NCI-H1694 (cell line): ENCODE data around the gene DLGAP4.

ENCODE experiments used
- DNase-seq: peaks from one replicate; lab custom pipeline; 2025; lab: John Stamatoyannopoulos, UW

Gene DLGAP4

DNA sequence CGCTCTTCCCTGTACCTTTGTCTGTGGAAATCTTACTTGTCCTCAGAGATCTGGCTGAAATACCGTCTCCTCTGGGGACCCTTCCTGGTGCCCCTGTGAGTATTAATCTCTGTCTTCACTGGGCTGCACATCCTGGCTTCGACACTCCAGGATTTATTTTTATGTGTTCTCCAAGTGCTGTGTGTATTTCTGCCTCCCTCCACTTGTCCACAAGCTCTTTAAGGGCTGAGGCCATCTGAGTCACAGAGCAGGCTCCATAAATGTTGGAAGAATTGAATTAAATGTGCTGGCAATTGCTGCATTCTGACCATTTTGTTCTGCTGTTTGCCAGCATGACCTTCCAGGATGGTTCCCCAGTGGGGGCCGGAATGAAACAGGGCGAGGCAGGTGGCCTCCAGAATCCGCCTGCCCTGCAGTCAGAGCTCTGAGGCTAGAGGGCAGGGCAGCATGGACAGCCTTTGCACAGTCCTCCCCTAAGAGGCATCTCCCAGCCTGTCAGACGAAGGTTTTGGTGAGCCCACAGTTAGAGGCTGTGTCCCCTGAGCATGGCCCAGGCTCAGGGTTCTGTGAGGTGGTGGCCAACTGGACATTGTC, 105.8 kb downstream of the DLGAP4 start:
- DNase-seq = no peak

DNA sequence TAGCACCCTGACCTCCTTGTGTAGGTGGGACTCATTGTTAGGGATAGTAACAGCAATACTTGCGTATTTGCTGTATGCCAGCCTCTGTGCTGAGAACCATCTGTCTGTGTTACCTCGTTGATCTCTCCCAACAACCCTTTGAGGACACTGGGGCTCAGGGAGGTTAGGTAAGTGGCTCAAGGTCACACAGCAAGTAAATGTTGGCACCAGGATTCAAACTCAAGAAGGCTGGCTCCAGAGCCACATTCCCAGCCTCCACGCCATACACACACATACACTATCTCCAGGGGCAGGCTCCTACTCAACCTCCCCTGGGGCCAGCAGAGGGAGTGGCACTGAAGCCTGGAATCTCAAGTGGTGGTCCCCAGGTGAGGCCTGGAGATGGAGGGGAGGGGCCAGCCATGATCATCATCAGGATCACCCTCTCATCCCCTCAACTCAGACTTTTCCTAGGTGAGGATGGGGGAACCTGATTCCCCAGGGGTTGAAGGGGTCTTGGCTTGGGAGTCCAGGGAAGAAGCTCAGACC, 109.4 kb downstream of the DLGAP4 start:
- DNase-seq = no peak

- DNase-seq = no peak
Observed at GRCh38 chr20:36418711-36419110, 112.6 kb downstream of the DLGAP4 start.

- no peak for DNase-seq
Observed at GRCh38 chr20:36421641-36422040, 115.5 kb downstream of the DLGAP4 start.

DNA sequence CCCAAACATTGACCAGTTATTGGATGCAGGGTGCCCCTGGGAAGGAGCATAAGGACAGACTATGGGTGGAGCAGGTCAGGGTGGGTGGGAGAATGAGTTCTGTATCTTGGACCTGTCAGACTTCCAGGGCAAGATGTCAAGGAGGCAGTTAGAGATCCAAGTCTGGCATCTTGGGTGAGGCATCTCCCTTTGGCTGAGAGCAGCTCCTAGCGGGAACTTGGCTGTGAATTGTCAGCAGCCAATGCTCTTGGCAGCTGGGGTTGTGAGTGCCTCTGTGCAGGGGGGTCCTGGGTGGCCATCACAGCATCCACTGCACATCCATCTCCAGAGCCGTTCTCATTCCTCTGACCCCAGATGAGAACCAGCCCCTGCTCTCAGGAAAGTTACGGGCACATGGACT, 118.2 kb downstream of the DLGAP4 start:
- no peak for DNase-seq

DNA sequence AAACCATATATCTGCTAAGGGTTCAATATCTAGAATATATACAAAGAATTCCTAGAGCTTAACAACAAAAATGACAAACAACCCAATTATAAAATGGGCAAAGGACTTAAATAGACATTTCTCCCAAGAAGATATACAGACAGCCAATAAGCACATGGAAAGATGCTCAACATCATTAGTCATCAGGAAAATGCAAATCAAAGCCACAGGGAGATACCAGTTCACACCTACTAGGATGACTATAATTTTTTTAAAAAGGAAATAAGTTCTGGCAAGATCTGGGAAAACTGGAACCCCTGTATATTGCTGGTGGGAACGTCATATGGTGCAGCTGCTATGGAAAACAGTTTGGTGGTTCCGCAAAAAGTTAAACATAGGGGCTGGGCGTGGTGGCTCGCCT, 119.0 kb downstream of the DLGAP4 start:
- DNase-seq = no peak

- DNase-seq = no peak
Observed at GRCh38 chr20:36431604-36432003, 125.5 kb downstream of the DLGAP4 start.

DNA sequence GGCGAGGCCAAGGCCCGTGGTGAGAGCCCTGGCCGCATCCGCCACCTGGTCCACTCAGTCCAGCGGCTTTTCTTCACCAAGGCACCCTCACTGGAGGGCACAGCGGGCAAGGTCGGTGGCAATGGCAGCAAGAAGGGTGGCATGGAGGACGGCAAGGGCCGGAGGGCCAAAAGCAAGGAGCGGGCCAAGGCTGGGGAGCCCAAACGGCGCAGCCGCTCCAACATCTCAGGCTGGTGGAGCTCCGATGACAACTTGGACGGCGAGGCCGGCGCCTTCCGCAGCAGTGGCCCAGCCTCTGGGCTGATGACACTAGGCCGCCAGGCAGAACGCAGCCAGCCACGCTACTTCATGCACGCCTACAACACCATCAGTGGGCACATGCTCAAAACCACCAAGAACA, 126.0 kb downstream of the DLGAP4 start:
- DNase-seq = no peak

DNA sequence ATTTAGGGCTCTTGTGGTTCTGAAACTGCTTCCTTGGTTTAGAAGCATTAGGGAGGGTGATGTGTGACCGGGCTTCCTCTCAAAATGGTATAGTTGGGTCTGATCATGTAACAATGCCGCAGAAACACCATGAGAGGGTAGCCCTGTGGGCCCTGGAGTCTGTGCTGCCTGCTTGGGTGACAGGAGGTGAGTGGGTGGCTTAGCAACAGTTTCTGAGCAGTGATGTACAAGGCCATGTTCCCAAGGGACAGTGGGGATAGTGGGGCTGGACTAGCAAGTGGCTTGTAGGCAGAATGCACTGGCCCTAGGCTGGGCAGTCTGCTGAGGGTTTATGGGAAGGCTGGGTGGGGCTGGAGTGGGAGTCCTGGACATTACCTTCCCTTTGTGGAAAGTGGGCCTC, 128.2 kb downstream of the DLGAP4 start:
- DNase-seq = no peak

DNA sequence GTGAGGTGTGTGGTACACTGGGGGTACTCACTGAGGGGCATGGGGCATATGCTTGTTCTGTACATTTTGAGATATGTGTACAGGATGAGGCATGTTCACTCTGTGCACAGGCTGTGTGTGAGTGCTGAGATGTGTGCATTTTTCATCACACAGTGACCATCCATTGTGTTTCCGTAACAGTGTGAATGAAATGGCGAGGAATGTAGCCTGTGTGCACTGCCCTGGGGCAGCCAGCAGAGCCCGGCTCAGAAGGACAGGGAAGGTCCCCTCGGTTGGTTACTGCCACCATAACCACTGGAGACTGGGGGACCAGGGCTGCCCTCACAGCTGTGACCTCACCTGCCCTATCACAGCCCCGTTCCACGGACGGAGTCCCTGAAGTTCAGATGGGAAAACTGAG, 129.0 kb downstream of the DLGAP4 start:
- no peak for DNase-seq

DNA sequence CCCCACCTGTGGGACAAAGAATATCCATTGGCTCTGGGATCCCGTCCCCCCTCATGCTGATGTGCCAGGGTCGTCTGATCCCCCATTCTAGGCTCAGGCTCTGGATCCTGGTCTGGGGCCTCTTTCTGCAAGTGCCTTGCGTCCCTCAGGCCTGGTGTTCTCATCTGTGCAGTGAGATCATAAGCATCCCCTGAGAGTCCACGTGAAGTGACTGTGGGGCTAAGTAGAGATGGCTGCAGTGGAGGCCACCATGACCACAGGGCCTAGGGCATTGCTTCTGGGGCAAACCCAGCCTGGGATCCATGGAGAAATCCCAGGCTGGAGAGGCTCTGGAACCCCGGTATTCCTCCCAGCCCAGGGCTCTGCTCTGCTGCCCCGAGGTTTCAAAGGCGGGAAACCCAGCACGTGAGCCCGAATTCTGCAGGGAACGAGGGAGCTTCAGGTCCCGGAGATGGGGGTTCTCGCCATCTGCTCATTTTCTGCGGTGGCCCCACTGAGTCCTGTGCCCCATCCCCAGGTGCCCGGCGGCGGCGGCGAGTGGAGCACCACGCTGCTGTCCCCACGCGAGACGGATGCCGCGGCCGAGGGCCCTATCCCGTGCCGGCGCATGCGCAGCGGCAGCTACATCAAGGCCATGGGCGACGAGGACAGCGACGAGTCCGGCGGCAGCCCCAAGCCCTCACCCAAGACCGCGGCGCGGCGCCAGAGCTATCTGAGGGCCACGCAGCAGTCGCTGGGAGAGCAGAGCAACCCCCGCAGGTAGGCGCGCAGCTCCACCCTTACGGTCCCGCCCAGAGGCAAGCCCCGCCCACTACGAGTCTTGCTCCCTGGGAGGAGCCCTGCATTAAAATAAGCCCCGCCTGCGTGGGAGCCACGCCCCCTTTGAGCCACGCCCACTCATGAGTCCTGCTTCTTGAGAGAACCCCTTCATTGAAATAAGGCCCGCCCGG, 129.7 kb downstream of the DLGAP4 start:
- no peak for DNase-seq

- DNase-seq = peak; percentile 42
Observed at GRCh38 chr20:36439040-36439730, 133.0 kb downstream of the DLGAP4 start.

DNA sequence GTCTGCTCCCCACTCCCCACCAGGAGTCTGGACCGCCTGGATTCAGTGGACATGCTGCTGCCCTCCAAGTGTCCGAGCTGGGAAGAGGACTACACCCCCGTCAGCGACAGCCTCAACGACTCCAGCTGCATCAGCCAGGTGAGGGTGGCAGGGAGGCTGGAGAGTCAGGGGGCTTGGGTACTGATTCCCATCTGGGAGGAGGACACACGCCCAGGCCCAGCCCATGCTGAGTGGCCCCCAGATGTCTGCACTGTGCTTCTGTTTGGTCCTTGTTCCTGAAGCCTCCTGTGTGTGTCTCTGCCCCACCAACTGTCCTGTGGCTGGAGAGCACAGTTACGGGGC, 133.6 kb downstream of the DLGAP4 start:
- DNase-seq = no peak

DNA sequence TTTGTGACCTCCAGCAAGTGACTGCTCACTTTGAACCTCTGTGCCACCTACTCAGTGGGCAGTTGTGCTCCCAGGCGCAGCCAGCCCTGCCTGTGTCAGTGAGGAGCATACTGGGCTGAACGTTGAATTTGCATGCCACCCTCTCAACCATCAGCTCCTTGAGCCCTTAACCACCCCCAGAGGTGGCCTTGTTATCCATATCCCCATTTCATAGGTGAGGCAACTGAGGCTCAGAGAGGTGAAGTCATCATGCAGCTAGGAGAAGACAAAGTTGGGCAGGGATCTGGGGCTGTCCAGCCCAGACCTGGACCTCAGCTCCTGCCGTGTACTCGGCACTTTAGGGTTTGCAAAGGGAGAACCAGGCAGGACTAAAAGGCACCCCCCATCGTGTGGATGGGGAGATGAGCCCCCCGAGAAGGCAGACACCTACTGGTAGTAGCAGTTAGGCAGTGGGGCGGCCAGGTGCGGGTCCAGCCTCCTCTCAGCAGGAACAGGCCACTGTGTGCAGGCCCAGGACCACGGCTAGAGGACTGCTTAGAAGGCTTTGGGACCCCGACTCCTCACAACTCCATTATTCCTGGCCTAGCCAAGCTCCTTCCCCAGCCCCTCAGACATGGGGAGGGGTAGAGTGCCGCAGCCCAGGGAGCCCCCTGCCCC, 134.4 kb downstream of the DLGAP4 start:
- DNase-seq = no peak

DNA sequence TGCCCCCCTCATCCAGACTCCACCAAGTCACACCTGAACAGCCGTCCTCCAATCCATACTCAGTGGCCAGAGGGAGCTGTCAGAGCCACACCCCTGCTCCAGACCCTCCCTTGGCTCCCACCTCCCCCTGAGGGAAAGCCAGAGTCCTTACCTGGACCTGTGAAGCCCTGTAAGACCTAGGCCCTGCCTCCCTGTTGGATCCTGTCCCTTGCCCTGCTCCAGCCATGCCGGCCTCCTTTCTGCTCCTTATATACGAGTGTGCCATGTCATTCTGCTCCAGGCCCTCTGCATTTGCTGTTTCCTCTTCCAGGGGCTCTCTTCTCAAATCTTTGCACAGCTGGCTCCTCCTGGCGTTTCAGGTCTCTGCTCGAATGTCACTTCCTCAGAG, 134.9 kb downstream of the DLGAP4 start:
- DNase-seq = no peak

DNA sequence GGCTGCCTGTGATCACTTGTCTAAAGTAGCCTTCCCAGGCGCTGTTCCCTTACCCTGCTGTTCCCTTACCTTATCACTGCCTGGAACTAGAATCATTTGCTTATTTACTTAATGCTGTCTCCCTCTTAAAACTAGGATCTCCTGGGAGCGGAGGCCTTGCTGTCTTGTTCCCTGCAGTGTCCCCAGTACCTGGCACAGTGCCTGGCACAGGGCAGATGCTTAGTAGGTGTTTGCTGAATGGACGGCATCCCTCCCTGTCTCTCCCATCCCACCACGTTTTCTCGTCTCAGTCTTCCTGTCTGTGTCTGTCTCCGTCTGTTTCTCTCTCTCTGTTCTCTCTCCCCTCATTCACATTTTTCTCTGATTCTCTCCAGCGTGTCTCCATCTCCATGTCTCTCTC, 135.3 kb downstream of the DLGAP4 start:
- no peak for DNase-seq

- no peak for DNase-seq
Observed at GRCh38 chr20:36445847-36446246, 139.7 kb downstream of the DLGAP4 start.

DNA sequence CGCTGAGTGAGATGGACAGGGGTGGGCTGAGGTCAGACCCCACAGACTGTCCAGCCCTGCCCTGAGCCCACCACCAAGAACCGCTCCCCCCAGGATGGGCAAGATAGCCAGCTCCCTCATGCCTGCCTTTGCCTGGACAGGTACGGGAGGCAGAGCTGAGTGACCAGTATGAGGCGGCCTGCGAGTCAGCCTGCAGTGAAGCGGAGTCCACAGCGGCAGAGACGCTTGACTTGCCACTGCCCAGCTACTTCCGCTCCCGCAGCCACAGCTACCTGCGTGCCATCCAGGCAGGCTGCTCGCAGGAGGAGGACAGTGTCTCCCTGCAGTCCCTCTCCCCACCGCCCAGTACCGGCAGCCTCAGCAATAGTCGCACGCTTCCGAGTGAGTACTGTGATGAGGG, 140.4 kb downstream of the DLGAP4 start:
- DNase-seq = no peak

DNA sequence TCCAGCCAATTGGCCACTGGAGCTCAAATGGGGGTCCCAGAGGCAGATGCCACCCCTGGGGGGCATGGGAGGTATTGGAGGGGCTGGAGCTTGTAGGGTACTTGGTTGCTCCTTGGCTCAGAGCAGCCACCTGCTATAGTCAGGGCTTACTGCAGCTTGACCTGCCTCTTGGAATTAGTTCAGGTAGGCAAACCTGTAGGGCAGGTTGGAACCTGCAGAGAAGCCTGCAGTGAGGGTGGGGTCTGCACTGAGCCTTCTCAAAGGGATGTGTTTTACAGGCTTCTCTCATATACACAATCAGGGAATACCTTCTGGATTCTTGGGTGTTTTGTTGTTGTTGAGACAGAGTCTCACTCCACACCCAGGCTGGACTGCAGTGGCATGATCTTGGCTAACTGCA, 141.0 kb downstream of the DLGAP4 start:
- no peak for DNase-seq

- DNase-seq = no peak
Observed at GRCh38 chr20:36449663-36450062, 143.5 kb downstream of the DLGAP4 start.

GRCh38 chr20:36454332-36454697, 148.2 kb downstream of the DLGAP4 start:
- no peak for DNase-seq

GRCh38 chr20:36454698-36455427, 148.7 kb downstream of the DLGAP4 start:
- no peak for DNase-seq
